Tibial artery (tissue), 4 donors: ENCODE results near the gene CENATAC.
A peak's percentile ranks its signal among the peaks of the same experiment; 100 is the strongest.
"Not testable (repeated sequence)": the region's sequence is repeated elsewhere in the genome, so short reads cannot be mapped to it uniquely, and the experiment has no call there.

Source experiments
- DNase-seq, 2 donors: peaks; one replicate each; pipeline ENCODE4 v3.0.0-alpha.2; 2019
- H3K27ac ChIP-seq, 2 donors: fragments of 200-600 bp; sonication (generic) in 1 of 2; 1 replicate in 1 of 2; 2 replicates in 1 of 2; pipeline ENCODE4 v1.5.1; 2018 to 2019; ENCODE audit warnings: mild to moderate bottlenecking in 1 of 2
- H3K27me3 ChIP-seq, 2 donors: fragments of 200-600 bp; sonication (generic) in 1 of 2; one replicate each; pipeline versions ENCODE4 v1.5.1 to v1.6.0; 2016 to 2019
- H3K36me3 ChIP-seq, 3 donors: fragments of 200-600 bp; sonication (generic) in 2 of 3; one replicate each; pipeline ENCODE4 v1.5.1; 2016 to 2019; ENCODE audit warnings: mild to moderate bottlenecking in 2 of 3
- H3K4me1 ChIP-seq, 4 donors: fragments of 200-600 bp; sonication (generic) in 2 of 4; 1 replicate in 3 of 4; 2 replicates in 1 of 4; pipeline ENCODE4 v1.5.1; 2016 to 2019
- H3K4me3 ChIP-seq, 2 donors: fragments of 200-600 bp; sonication (generic) in 1 of 2; 1 replicate in 1 of 2; 2 replicates in 1 of 2; pipeline ENCODE4 v1.5.1; 2018 to 2019; ENCODE audit warnings: mild to moderate bottlenecking in 2 of 2
- H3K9me3 ChIP-seq, 3 donors: fragments of 200-600 bp; sonication (generic) in 1 of 3; one replicate each; pipeline ENCODE4 v1.5.1; 2016 to 2019
- CTCF ChIP-seq, 2 experiments: fragments of 200-600 bp in 1 of 2; fragments of 450-650 bp in 1 of 2; IDR thresholded peaks; one replicate each; pipeline ENCODE4 v1.5.1; 2017 to 2019; ENCODE audit warnings: antibody characterized with exemption in 2 of 2, mild to moderate bottlenecking in 1 of 2, moderate library complexity in 1 of 2
- intact Hi-C: fragments of 100-400 bp; cut with DNase I; formaldehyde crosslinking; loops from one replicate; pipeline ENCODE4 v1.15.0; 2023; ENCODE audit warnings: low total_unique reads

CENATAC gene

GRCh38 chr11:118971646-118972045 is 26.3 kb upstream of the CENATAC start, which contains the start of gene FOXR1:
TSS of gene FOXR1 (plus strand) at chr11:118971761. CDS start at chr11:118971932, 171 bp downstream.
- Histone ChIP-seq H3K27ac (no peak within 1 kb of the TSS), H3K9me3 (no peaks in the 10 kb centered on the region), H3K4me3 (no peak within 1 kb of the TSS), H3K27me3 (peaks cover 0 to 18% of the 10 kb centered on the region in 2 donors), H3K4me1 (no peaks in the 10 kb centered on the region), H3K36me3 (no peaks in the 10 kb centered on the region)
- DNase-seq, result no peak
- TF ChIP-seq CTCF (IDR thresholded peaks at IDR 0.05), result no peak
- intact Hi-C loops, result no loop called here

GRCh38 chr11:118973985-118974384 is 24.0 kb upstream of the CENATAC start:
- Histone ChIP-seq H3K27ac (no peak overlapping the region), H3K4me3 (no peak overlapping the region), H3K36me3 (no peaks in the 10 kb centered on the region), H3K4me1 (no peaks in the 10 kb centered on the region), H3K27me3 (peaks cover 0 to 18% of the 10 kb centered on the region in 2 donors), H3K9me3 (no peaks in the 10 kb centered on the region)
- intact Hi-C loops, result no loop called here
- no peak for TF ChIP-seq CTCF (IDR thresholded peaks at IDR 0.05)
- no peak for DNase-seq

GRCh38 chr11:118975771-118976709 is 21.9 kb upstream of the CENATAC start:
- TF ChIP-seq CTCF (IDR thresholded peaks at IDR 0.05), result no peak
- H3K27ac ChIP-seq, result no peak overlapping the region
- peaks cover 0 to 16% of the 10 kb centered on the region in 2 donors for H3K27me3 ChIP-seq
- H3K4me3 ChIP-seq, result no peak overlapping the region
- intact Hi-C loops, result no loop called here
- H3K4me1 ChIP-seq, result peaks cover 0 to 7% (median 2%) of the 10 kb centered on the region in 4 donors
- H3K9me3 ChIP-seq, result no peaks in the 10 kb centered on the region
- H3K36me3 ChIP-seq, result no peaks in the 10 kb centered on the region
- DNase-seq, result no peak

GRCh38 chr11:118979434-118979833 is 18.5 kb upstream of the CENATAC start:
- Histone ChIP-seq H3K27ac (no peak overlapping the region), H3K36me3 (no peaks in the 10 kb centered on the region), H3K4me1 (peaks cover 0 to 7% (median 2%) of the 10 kb centered on the region in 4 donors), H3K4me3 (no peak overlapping the region), H3K27me3 (peaks cover 0 to 6% of the 10 kb centered on the region in 2 donors), H3K9me3 (no peaks in the 10 kb centered on the region)
- no peak for DNase-seq
- intact Hi-C loops, result no loop called here
- TF ChIP-seq CTCF (IDR thresholded peaks at IDR 0.05), result no peak

GRCh38 chr11:118980191-118980881 is 17.6 kb upstream of the CENATAC start:
- Histone ChIP-seq H3K27ac (no peak overlapping the region), H3K4me3 (no peak overlapping the region), H3K27me3 (peaks cover 0 to 8% of the 10 kb centered on the region in 2 donors), H3K4me1 (peaks cover 0 to 7% (median 2%) of the 10 kb centered on the region in 4 donors), H3K9me3 (no peaks in the 10 kb centered on the region), H3K36me3 (no peaks in the 10 kb centered on the region)
- intact Hi-C loops, result no loop called here
- DNase-seq, result peak; percentile 62 to 73
- TF ChIP-seq CTCF (IDR thresholded peaks at IDR 0.05), result no peak

- H3K4me1 ChIP-seq, H3K4me3 ChIP-seq, DNase-seq, H3K9me3 ChIP-seq, H3K36me3 ChIP-seq, H3K27ac ChIP-seq, intact Hi-C loops: not testable (repeated sequence)
- peaks cover 0 to 11% of the 10 kb centered on the region in 2 donors for H3K27me3 ChIP-seq
Observed at GRCh38 chr11:118984337-118984736, 13.6 kb upstream of the CENATAC start.
